Cardiac fibroblast (primary cell): ENCODE measurements around the gene ATF7IP2.

Experiments
- DNase-seq, 2 donors: peaks; one replicate each; pipeline versions ENCODE4 v3.0.0 to v3.0.0-alpha.2; 2010; ENCODE audit warnings: low read depth in 2 of 2
- H3K4me3 ChIP-seq, 2 donors: replicated peaks in 1 of 2; 1 replicate in 1 of 2; 2 replicates in 1 of 2; pipeline ENCODE4 v1.5.1; 2011; ENCODE audit warnings: low read depth in 2 of 2, low read length in 2 of 2, mild to moderate bottlenecking in 2 of 2, moderate library complexity in 1 of 2
- TF ChIP-seq, protein P1 (sequence below): IDR thresholded peaks from one replicate; pipeline ENCODE4 v1.5.1; 2011; ENCODE audit warnings: low read depth, mild to moderate bottlenecking, low read length, inconsistent platforms

ATF7IP2 gene

GRCh38 chr16:10522966-10523365, 137.1 kb downstream of the ATF7IP2 start:
- no peak overlapping the region for H3K4me3 ChIP-seq
- TF ChIP-seq, protein P1, sequence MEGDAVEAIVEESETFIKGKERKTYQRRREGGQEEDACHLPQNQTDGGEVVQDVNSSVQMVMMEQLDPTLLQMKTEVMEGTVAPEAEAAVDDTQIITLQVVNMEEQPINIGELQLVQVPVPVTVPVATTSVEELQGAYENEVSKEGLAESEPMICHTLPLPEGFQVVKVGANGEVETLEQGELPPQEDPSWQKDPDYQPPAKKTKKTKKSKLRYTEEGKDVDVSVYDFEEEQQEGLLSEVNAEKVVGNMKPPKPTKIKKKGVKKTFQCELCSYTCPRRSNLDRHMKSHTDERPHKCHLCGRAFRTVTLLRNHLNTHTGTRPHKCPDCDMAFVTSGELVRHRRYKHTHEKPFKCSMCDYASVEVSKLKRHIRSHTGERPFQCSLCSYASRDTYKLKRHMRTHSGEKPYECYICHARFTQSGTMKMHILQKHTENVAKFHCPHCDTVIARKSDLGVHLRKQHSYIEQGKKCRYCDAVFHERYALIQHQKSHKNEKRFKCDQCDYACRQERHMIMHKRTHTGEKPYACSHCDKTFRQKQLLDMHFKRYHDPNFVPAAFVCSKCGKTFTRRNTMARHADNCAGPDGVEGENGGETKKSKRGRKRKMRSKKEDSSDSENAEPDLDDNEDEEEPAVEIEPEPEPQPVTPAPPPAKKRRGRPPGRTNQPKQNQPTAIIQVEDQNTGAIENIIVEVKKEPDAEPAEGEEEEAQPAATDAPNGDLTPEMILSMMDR, result no peak

GRCh38 chr16:10525214-10525825, 139.5 kb downstream of the ATF7IP2 start:
- TF ChIP-seq, protein P1, result no peak
- no peak for DNase-seq

More at GRCh38 chr16:10522966-10523365, 137.1 kb downstream of the ATF7IP2 start:
- DNase-seq, result no peak

DNA sequence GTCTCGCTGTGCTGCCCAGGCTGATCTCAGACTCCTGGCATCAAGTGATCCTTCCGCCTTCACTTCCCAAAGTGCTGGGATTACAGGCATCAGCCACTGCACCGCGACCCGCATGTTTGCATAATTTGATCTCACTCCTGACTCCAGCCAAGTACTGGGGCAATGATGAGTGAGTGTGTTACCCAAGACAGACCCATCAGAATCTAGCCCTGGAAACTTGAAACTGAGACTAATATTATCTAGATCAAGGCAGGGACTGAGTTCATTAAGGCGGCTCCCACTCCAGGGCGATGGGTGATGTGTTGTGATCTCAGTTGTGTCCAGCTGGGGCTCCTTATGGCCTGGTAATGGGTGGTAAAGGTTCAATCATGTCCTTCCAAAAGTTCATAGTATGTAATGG, 141.1 kb downstream of the ATF7IP2 start:
- DNase-seq, result no peak
- H3K4me3 ChIP-seq, result no peak overlapping the region
- TF ChIP-seq, protein P1, result no peak

More at GRCh38 chr16:10525214-10525825, 139.5 kb downstream of the ATF7IP2 start:
- H3K4me3 ChIP-seq, result no peak overlapping the region

- TF ChIP-seq, protein P1, result no peak
- no peak for DNase-seq
- H3K4me3 ChIP-seq, result no peak overlapping the region
These were observed 142.8 kb downstream of the ATF7IP2 start for GRCh38 chr16:10528635-10529034.

DNA sequence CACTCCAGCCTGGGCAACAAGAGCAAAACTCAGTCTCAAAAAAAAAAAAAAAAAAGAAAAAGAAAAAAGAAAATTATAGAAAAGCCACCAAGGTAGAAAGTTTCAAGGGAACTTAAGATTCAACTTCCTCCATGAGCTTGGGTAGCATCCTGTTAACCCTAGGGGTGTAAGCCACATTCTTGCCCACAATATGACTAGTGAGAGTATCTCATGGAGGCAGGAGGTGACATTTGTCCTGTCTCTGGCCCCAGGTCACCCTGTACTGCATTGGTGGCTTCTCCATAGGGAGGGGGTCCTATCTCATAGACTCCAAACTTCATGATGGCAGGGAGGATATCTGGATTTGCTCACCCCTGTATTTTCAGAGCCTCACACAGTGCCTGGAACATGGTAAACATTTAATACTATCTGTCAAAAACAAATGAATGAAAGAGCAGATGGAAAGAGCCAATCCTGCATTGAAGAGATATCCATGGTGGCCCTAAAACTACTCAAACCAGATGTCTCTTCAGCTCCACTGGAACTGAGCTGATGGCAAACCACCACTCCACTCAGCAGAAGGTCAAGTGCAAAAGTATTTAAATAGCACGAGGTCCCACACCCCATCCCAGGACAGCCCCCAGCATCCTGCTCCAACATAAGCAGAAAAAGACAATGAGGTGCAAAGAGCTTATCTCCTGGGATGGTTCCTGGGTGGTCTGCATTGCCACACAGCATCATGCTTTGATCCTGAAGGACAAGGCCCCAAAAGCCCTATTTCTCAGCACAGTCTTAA, 144.2 kb downstream of the ATF7IP2 start:
- no peak overlapping the region for H3K4me3 ChIP-seq
- DNase-seq, result no peak
- TF ChIP-seq, protein P1, result no peak

- no peak for DNase-seq
- H3K4me3 ChIP-seq, result no peak overlapping the region
- TF ChIP-seq, protein P1, result no peak
These were observed 144.8 kb downstream of the ATF7IP2 start for GRCh38 chr16:10530685-10531084.
